Activated CD8-positive, alpha-beta memory T cell treated with anti-CD3 and anti-CD28 coated beads, Interleukin-2, amount 10 ng/mL, durations not matched to agents 7 days and 5 days (primary cell): ENCODE results near the gene SGPP2. TPM values are rescaled to one million over a fixed set of nuclear protein-coding genes. Genes with fewer than 3 reads are reported as not detected.

Source experiments
- ATAC-seq: fragments of 150-1000 bp; cut with Tn5 transposase; one replicate; pipeline ENCODE4 v1.10.0; 2021; ENCODE audit warnings: moderate library complexity
- CTCF ChIA-PET: fragments of 350-600 bp; sonication (Branson Sonifier 250); formaldehyde crosslinking; loops from one replicate; lab custom pipeline; 2021; ENCODE audit warnings: antibody characterized with exemption; lab: Charles Lee
- DNase-seq: peaks from one replicate; pipeline ENCODE4 v3.0.0-alpha.2; 2020
- H3K27ac Mint-ChIP-seq: one replicate; pipeline ENCODE4 v1.8.0; 2021; ENCODE audit warnings: mild to moderate bottlenecking, mixed read lengths
- H3K27me3 Mint-ChIP-seq: one replicate; pipeline ENCODE4 v1.8.0; 2021; ENCODE audit warnings: mixed read lengths
- H3K36me3 Mint-ChIP-seq: one replicate; pipeline ENCODE4 v1.8.0; 2021; ENCODE audit warnings: mild to moderate bottlenecking, mixed read lengths
- H3K4me1 Mint-ChIP-seq: one replicate; pipeline ENCODE4 v1.8.0; 2021; ENCODE audit warnings: mixed read lengths
- H3K4me3 Mint-ChIP-seq: one replicate; pipeline ENCODE4 v1.8.0; 2021; ENCODE audit warnings: mild to moderate bottlenecking, moderate library complexity, mixed read lengths
- H3K9me3 Mint-ChIP-seq: one replicate; pipeline ENCODE4 v1.8.0; 2022; ENCODE audit warnings: low read depth, mixed read lengths
- total RNA-seq, 2 experiments: library from RNA; stranded (reverse); gene quantifications; one replicate each; pipeline ENCODE4 v1.2.3, GENCODE V29; 2021

The SGPP2 gene
- total RNA-seq, 2 experiments from 2014 or later, result 0.44 to 4.0 TPM

GRCh38 chr2:222413295-222413911 lies 10.9 kb upstream of the SGPP2 start:
- peaks cover 5% of the 10 kb centered on the region for H3K9me3 Mint-ChIP-seq
- ATAC-seq, result no peak
- no peaks in the 10 kb centered on the region for H3K27me3 Mint-ChIP-seq
- H3K36me3 Mint-ChIP-seq, result no peaks in the 10 kb centered on the region
- H3K4me3 Mint-ChIP-seq, result no peak overlapping the region
- H3K4me1 Mint-ChIP-seq, result no peaks in the 10 kb centered on the region
- CTCF ChIA-PET, result no interaction called here
- DNase-seq, result no peak
- H3K27ac Mint-ChIP-seq, result no peak overlapping the region

GRCh38 chr2:222418739-222419138 lies 5.6 kb upstream of the SGPP2 start:
- no peak overlapping the region for H3K27ac Mint-ChIP-seq
- H3K36me3 Mint-ChIP-seq, result no peaks in the 10 kb centered on the region
- H3K9me3 Mint-ChIP-seq, result peaks cover 3% of the 10 kb centered on the region
- CTCF ChIA-PET, result no interaction called here
- DNase-seq (no peak), ATAC-seq (no peak)
- no peak overlapping the region for H3K4me3 Mint-ChIP-seq
- H3K27me3 Mint-ChIP-seq, result peaks cover 20% of the 10 kb centered on the region
- peaks cover 3% of the 10 kb centered on the region for H3K4me1 Mint-ChIP-seq

- H3K36me3 Mint-ChIP-seq, result no peaks in the 10 kb centered on the region
- peaks cover 5% of the 10 kb centered on the region for H3K4me1 Mint-ChIP-seq
These were observed 3.8 kb upstream of the SGPP2 start for GRCh38 chr2:222420508-222420907.

GRCh38 chr2:222421626-222422025 lies 2.7 kb upstream of the SGPP2 start:
- H3K27me3 Mint-ChIP-seq, result peaks cover 40% of the 10 kb centered on the region
- H3K9me3 Mint-ChIP-seq, result no peaks in the 10 kb centered on the region
- peaks cover 9% of the 10 kb centered on the region for H3K4me1 Mint-ChIP-seq
- CTCF ChIA-PET, result no interaction called here
- no peak overlapping the region for H3K27ac Mint-ChIP-seq
- H3K36me3 Mint-ChIP-seq, result no peaks in the 10 kb centered on the region
- ATAC-seq (no peak), DNase-seq (no peak)
- no peak overlapping the region for H3K4me3 Mint-ChIP-seq

More at GRCh38 chr2:222420508-222420907, 3.8 kb upstream of the SGPP2 start:
- Mint-ChIP-seq H3K9me3 (peaks cover 3% of the 10 kb centered on the region), H3K27me3 (peaks cover 30% of the 10 kb centered on the region), H3K4me3 (no peak overlapping the region), H3K27ac (no peak overlapping the region)
- no peak for ATAC-seq
- CTCF ChIA-PET, result no interaction called here
- DNase-seq, result no peak

- no peak overlapping the region for H3K4me3 Mint-ChIP-seq
- no peaks in the 10 kb centered on the region for H3K36me3 Mint-ChIP-seq
- no peak for ATAC-seq
- no peaks in the 10 kb centered on the region for H3K9me3 Mint-ChIP-seq
- H3K4me1 Mint-ChIP-seq, result peaks cover 14% of the 10 kb centered on the region
- peaks cover 53% of the 10 kb centered on the region for H3K27me3 Mint-ChIP-seq
- DNase-seq, result no peak
- H3K27ac Mint-ChIP-seq, result no peak overlapping the region
- CTCF ChIA-PET, result no interaction called here
These were observed 1.2 kb upstream of the SGPP2 start for GRCh38 chr2:222423186-222423585.

GRCh38 chr2:222423632-222424275 lies 589 bp upstream of the SGPP2 start:
- Mint-ChIP-seq H3K9me3 (no peaks in the 10 kb centered on the region), H3K4me1 (peaks cover 14% of the 10 kb centered on the region), H3K27ac (peak overlapping the region; percentile 31), H3K27me3 (peaks cover 53% of the 10 kb centered on the region), H3K4me3 (peak overlapping the region; percentile 58), H3K36me3 (no peaks in the 10 kb centered on the region)
- CTCF ChIA-PET, result no interaction called here
- DNase-seq (no peak), ATAC-seq (no peak)

DNA sequence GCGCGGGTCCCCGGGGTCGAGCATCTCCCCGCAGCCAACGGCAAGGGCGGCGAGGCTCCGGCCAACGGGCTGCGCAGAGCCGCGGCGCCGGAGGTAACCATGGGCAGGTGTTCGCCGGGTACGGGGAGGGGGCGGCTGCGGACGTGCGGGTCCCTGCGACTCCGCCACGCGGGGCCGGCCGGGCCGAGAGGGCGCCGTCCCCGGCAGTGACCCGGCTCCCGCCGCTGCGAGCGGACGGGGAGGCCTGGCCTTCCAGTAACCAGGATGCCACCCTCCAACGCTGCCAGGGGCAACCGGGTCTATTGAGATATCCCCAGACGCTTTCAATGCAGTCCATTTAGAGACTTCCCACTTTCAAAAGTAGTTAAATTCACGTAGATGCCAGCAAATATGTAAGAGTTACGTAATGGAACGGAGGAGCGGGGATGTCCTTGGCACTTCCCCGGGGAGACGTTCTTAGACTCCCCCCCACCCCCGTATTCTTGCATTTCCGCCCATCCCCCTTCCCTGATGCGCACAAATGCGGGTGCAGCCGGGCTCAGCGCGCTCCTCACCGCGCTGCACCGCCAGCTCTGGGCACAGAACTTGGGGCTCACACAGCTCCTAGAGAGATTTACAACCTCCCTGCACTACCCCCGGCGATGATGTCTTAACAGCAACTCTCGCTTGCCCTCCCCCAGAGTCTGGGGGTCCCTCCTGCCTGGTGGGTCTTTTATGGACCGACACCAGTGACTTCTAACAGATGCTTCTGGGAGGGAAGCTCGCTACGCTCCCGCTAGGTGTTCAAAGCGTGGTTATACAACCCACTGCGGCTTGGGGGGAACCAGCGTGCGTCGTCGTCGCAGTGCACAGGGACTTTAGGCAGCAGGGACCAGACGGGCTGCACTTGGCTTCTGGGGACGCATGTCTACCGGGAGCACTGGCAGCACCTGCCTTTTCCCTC lies 657 bp downstream of the SGPP2 start:
- peaks cover 1% of the 10 kb centered on the region for H3K36me3 Mint-ChIP-seq
- H3K27ac Mint-ChIP-seq, result peak overlapping the region; percentile 24

DNA sequence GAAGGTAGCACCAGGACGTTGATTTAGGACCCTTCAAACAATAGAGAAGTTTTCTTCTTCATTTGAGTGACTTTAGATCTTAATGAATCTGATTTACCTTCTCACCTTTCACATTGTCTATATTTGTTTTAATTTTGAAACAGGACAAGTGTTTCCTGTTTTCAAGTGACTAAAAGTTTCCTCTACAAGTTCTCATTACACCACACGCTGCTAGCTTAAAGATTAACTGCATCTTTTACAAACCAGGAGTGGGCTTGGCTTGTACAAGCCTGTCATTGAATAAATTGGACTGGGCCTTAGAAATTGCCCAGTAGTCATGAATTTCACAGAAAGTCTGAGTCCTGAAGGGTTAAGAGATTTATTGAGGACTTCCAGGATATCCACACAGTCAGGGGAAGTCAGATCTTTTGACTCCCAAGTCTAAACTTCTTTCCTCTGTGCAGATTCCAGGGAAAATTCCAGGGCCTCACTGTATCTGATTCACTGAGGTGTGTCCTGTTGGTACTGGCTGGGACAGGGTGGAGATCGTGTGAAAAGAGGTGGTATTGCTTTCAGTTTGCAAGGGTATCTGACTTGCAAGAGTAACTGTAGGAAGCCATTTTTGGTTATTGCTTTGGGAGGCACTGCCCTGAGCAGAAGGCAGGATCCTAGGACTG lies 3.4 kb downstream of the SGPP2 start:
- Mint-ChIP-seq H3K36me3 (peaks cover 1% of the 10 kb centered on the region), H3K27ac (peak overlapping the region; percentile 77), H3K9me3 (no peaks in the 10 kb centered on the region), H3K4me3 (no peak overlapping the region), H3K4me1 (peaks cover 14% of the 10 kb centered on the region), H3K27me3 (peaks cover 49% of the 10 kb centered on the region)
- peak; percentile 27 for ATAC-seq
- DNase-seq, result no peak
- CTCF ChIA-PET, result interaction anchor here (1.4 kb wide), 1 partner anchor 134 kb away, joined by 4 read pairs; no protein-coding TSS in a partner anchor

More for the DNA sequence above, 657 bp downstream of the SGPP2 start:
- DNase-seq (no peak), ATAC-seq (peak; percentile 37)
- Mint-ChIP-seq H3K4me1 (peaks cover 14% of the 10 kb centered on the region), H3K9me3 (no peaks in the 10 kb centered on the region), H3K4me3 (peak overlapping the region; percentile 71), H3K27me3 (peaks cover 59% of the 10 kb centered on the region)
- CTCF ChIA-PET, result no interaction called here

- Mint-ChIP-seq H3K27ac (no peak overlapping the region), H3K9me3 (no peaks in the 10 kb centered on the region), H3K4me3 (no peak overlapping the region), H3K4me1 (peaks cover 9% of the 10 kb centered on the region), H3K27me3 (peaks cover 33% of the 10 kb centered on the region), H3K36me3 (peaks cover 1% of the 10 kb centered on the region)
- CTCF ChIA-PET, result no interaction called here
- ATAC-seq, result no peak
- DNase-seq, result no peak
These were observed 5.7 kb downstream of the SGPP2 start for GRCh38 chr2:222430071-222430470.

- peaks cover 1% of the 10 kb centered on the region for H3K36me3 Mint-ChIP-seq
- no peak for ATAC-seq
These were observed 6.3 kb downstream of the SGPP2 start for GRCh38 chr2:222430681-222431080.

DNA sequence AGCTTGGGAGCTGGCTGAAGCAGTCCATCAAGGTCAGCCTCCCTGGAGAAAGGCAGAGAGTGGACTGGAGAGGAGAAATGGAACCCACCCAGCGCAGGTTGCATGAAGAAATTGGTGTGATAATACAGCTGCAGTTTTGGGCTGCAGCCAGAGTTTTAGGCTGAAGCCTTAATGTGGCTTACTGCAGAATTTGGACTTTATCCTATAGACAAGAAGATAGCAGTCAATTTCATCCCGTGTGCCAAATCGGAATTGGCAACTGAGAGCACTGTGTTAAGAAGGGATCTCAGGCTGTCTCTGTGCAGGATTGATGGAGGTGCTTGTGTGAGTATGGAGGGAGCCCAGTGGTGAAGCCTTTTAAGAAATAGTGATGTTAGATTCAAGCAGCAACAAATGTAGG lies 7.5 kb downstream of the SGPP2 start:
- H3K36me3 Mint-ChIP-seq, result peaks cover 1% of the 10 kb centered on the region
- DNase-seq (no peak), ATAC-seq (no peak)
- peaks cover 5% of the 10 kb centered on the region for H3K4me1 Mint-ChIP-seq
- CTCF ChIA-PET, result no interaction called here
- no peak overlapping the region for H3K27ac Mint-ChIP-seq
- peaks cover 16% of the 10 kb centered on the region for H3K27me3 Mint-ChIP-seq
- H3K9me3 Mint-ChIP-seq, result no peaks in the 10 kb centered on the region
- no peak overlapping the region for H3K4me3 Mint-ChIP-seq

More at GRCh38 chr2:222430681-222431080, 6.3 kb downstream of the SGPP2 start:
- peaks cover 27% of the 10 kb centered on the region for H3K27me3 Mint-ChIP-seq
- H3K9me3 Mint-ChIP-seq, result no peaks in the 10 kb centered on the region
- CTCF ChIA-PET, result no interaction called here
- no peak overlapping the region for H3K4me3 Mint-ChIP-seq
- H3K4me1 Mint-ChIP-seq, result peaks cover 9% of the 10 kb centered on the region
- no peak for DNase-seq
- H3K27ac Mint-ChIP-seq, result no peak overlapping the region

GRCh38 chr2:222433332-222434173 lies 9.2 kb downstream of the SGPP2 start:
- CTCF ChIA-PET, result interaction anchor here (0.6 kb wide), 1 partner anchor 392 kb away, joined by 3 read pairs; no protein-coding TSS in a partner anchor
- DNase-seq (no peak), ATAC-seq (no peak)
- peaks cover 6% of the 10 kb centered on the region for H3K27me3 Mint-ChIP-seq
- H3K27ac Mint-ChIP-seq, result no peak overlapping the region
- no peak overlapping the region for H3K4me3 Mint-ChIP-seq
- H3K4me1 Mint-ChIP-seq, result no peaks in the 10 kb centered on the region
- H3K36me3 Mint-ChIP-seq, result peaks cover 1% of the 10 kb centered on the region
- no peaks in the 10 kb centered on the region for H3K9me3 Mint-ChIP-seq
